ENCODE data around the gene TMEM220. TPM values are rescaled to one million over a fixed set of nuclear protein-coding genes. Genes with fewer than 3 reads are reported as not detected.

TMEM220 gene
- total RNA-seq, 3 donors from 2014 or later, result 14.9 to 29.5 (median 22.4) TPM

DNA sequence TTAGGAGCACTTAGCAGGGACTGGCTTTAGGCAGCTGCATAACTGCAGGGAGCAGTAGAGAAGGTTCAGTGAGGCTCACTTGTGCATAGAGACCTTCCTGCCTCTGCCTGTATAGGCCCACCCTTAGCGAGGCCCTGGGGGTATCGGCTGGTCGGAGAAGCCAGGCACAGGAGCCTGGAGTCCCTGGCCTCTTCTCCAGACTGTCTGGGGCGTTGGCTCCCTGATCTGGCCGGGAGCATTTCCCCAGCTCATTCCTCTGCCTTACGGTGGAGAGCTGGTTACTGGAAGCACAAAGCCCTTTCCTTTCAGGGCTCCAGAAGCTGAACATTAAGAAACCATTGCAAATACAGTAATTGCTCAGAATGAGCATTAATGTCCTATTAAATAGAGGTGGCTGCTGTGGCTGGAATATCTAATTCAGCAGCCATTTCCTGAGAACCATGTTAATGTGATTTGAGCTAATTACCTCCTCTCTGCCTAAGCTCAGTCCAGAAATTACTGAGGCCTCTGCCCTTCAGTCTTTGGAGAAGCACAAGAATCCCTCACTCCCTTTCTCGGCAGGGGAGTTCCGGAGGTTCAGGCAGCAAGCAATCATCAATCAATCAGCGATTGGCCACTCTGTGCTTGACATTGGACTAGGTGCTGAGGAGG, 18.8 kb upstream of the TMEM220 start:
- no peaks in the 10 kb centered on the region for H3K9me3 ChIP-seq
- no peak for TF ChIP-seq CTCF (IDR thresholded peaks at IDR 0.05)
- no peaks in the 10 kb centered on the region for H3K36me3 ChIP-seq (ENCODE audit: low read depth)
- no peak for ATAC-seq
- H3K4me1 ChIP-seq (ENCODE audit: low read depth), result peaks cover 9% of the 10 kb centered on the region
- no peak overlapping the region for H3K4me3 ChIP-seq
- intact Hi-C loops (cut with DNase I, micrococcal nuclease), result loop anchor here in 1 of 2 donors (10.0 kb wide), 1 partner anchor 96 kb away; no protein-coding TSS in a partner anchor
- no peak for DNase-seq

GRCh38 chr17:10745231-10745630, 15.4 kb upstream of the TMEM220 start:
- DNase-seq (peak in 1 of 3 donors; percentile 23), ATAC-seq (peak; percentile 81)
- peaks cover 9% of the 10 kb centered on the region for H3K4me1 ChIP-seq (ENCODE audit: low read depth)

GRCh38 chr17:10744501-10745000, 14.7 kb upstream of the TMEM220 start:
- no peak for TF ChIP-seq CTCF (IDR thresholded peaks at IDR 0.05)
- intact Hi-C loops (cut with DNase I, micrococcal nuclease), result loop anchor here in 1 of 2 donors (10.0 kb wide), 1 partner anchor 100 kb away; no protein-coding TSS in a partner anchor
- peaks cover 9% of the 10 kb centered on the region for H3K4me1 ChIP-seq (ENCODE audit: low read depth)
- no peak for DNase-seq
- ATAC-seq, result peak; percentile 64
- no peak overlapping the region for H3K4me3 ChIP-seq
- H3K36me3 ChIP-seq (ENCODE audit: low read depth), result no peaks in the 10 kb centered on the region
- no peaks in the 10 kb centered on the region for H3K9me3 ChIP-seq

More at GRCh38 chr17:10745231-10745630, 15.4 kb upstream of the TMEM220 start:
- intact Hi-C loops (cut with DNase I, micrococcal nuclease), result loop anchor here in 1 of 2 donors (10.0 kb wide), 1 partner anchor 100 kb away; no protein-coding TSS in a partner anchor
- Histone ChIP-seq H3K36me3 (ENCODE audit: low read depth) (no peaks in the 10 kb centered on the region), H3K9me3 (no peaks in the 10 kb centered on the region), H3K4me3 (no peak overlapping the region)
- TF ChIP-seq CTCF (IDR thresholded peaks at IDR 0.05), result no peak

DNA sequence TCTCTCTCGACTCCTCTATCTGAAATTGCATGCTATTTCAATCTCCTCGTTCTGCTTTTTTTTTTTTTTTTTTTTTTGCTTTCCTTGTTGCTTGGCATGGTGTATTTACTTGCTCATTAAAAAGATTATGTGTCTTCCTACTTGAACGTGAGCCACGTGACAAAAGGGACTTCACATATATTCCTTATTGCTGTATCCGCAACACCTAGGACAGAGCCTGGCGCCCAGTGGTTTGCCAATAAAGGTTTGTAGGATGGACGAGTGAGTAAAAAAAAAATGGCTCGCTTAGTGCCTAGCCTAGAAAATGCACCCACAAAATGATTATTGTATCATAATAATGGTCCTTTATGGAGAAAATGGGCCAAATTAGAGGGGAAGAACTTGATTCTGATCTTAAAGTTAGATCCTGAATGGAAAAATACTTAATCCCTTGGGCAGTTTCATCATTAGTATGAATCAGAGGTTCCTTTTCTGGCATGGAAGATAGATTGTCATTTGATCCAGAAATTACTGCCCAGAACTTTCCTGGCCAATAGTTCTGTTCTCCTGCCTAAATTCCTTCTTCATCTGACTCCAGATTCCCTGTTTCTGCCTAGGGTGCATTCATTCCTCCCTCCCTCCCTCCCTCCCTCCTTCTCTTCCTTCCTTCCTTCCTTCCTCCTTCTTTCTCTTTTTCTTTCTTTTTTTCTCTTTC, 13.6 kb upstream of the TMEM220 start:
- Histone ChIP-seq H3K4me1 (ENCODE audit: low read depth) (peaks cover 11% of the 10 kb centered on the region), H3K4me3 (no peak overlapping the region), H3K36me3 (ENCODE audit: low read depth) (no peaks in the 10 kb centered on the region), H3K9me3 (no peaks in the 10 kb centered on the region)
- no peak for TF ChIP-seq CTCF (IDR thresholded peaks at IDR 0.05)
- DNase-seq, result no peak
- ATAC-seq, result peak; percentile 10
- intact Hi-C loops (cut with DNase I, micrococcal nuclease), result loop anchor here in 1 of 2 donors (10.0 kb wide), 1 partner anchor 101 kb away; no protein-coding TSS in a partner anchor

GRCh38 chr17:10742431-10742830, 12.6 kb upstream of the TMEM220 start:
- intact Hi-C loops (cut with DNase I, micrococcal nuclease), result loop anchor here in 1 of 2 donors (10.0 kb wide), 1 partner anchor 102 kb away; no protein-coding TSS in a partner anchor
- H3K9me3 ChIP-seq, result no peaks in the 10 kb centered on the region
- H3K4me3 ChIP-seq, result no peak overlapping the region
- no peak for DNase-seq
- ATAC-seq, result no peak
- no peaks in the 10 kb centered on the region for H3K36me3 ChIP-seq (ENCODE audit: low read depth)
- TF ChIP-seq CTCF (IDR thresholded peaks at IDR 0.05), result no peak
- H3K4me1 ChIP-seq (ENCODE audit: low read depth), result peaks cover 20% of the 10 kb centered on the region
